Stimulated activated CD8-positive, alpha-beta memory T cell treated with anti-CD3 and anti-CD28 coated beads, Interleukin-7, amount 100 ng/mL, for 4 hours (primary cell): ENCODE results near the gene UBAP2L.
"Not testable (repeated sequence)": the region's sequence is repeated elsewhere in the genome, so short reads cannot be mapped to it uniquely, and the experiment has no call there.

ENCODE experiments used
- DNase-seq, 2 donors: peaks; one replicate each; pipeline ENCODE4 v3.0.0-alpha.2; 2020; ENCODE audit warnings: low read depth in 2 of 2

Gene UBAP2L

DNA sequence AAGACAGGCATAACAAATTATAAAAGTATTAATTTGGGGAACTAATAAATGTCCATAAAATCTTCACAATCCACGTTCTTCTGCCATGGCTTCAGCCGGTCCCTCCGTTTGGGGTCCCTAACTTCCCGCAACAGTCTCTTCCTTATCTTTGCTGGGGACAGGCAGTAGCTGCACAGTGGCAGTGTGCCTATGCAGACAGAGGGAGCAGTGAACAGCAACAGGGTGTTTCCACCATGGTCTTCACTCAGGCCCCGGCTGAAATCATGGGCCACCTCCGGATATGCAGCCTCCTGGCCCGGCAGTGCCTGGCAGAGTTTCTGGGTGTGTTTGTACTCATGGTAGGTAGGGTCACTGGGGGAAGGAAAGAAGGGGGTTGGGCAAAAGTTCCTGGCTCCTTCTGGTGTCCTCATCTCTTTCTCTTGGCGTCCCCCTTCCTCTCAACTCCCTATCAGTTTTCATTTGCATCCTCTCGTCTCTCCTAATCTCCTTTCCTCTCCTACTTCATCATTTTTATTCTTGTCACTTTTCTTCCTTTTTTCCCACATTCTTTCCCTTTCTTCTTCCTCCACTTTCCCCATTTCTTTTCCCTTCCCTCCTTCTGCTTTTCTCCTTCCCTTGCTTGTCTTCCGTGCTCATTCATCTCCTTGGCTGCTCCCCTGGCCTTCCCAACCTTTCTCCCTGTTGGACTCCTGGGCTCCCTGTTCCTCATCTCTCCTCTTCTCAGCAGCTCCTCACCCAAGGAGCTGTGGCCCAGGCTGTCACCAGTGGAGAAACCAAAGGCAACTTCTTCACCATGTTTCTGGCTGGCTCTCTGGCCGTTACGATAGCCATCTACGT, 91.7 kb downstream of the UBAP2L start:
- DNase-seq: not testable (repeated sequence)

DNA sequence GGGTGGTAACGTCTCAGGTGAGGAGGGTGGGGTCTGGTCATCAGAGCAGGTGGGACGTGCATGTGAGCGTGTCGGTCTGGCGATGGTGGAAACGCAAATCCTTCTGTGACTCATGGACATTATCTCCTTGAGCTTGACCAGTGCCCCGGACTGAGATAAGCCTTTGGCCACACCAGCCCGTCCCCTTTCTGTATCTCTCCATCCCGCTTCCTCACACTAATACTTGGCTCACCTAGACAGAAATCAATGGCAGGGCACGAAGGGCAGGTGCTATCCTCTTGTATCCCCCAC, 92.3 kb downstream of the UBAP2L start:
- no peak for DNase-seq

DNA sequence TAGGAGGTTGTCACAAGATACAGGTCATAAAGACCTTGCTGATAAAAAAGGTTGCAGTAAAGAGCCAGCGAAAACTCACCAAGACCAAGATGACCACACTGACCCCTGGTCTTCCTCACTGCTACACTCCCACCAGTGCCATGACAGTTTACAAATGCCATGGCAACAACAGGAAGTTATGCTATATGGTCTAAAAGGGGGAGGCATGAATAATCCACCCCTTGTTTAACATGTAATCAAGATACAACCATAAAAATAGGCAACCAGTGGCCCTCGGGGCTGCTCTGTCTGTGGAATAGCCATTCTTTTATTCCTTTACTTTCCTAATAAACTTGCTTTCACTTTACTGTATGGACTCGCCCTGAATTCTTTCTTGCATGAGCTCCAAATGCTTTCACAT, 93.5 kb downstream of the UBAP2L start:
- DNase-seq: not testable (repeated sequence)

DNA sequence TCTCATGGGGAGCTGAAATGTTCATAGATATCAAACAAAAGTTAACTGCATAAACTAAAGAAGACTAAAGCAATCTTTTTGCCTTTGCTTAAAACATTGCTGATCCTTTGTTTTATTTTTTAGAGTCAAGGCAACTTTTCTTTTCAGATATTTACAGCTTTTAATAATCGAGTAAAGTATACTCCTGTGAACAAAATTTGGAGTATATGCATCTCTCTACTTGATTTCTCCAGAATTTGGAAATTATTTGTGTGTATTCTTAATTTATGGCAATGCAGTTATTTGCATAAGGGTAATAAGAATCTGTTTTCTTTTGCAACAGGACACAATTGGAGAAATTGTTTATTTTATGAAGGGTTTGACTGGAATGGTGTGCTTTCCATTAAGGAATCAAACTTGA, 95.9 kb downstream of the UBAP2L start:
- DNase-seq: no peak

DNA sequence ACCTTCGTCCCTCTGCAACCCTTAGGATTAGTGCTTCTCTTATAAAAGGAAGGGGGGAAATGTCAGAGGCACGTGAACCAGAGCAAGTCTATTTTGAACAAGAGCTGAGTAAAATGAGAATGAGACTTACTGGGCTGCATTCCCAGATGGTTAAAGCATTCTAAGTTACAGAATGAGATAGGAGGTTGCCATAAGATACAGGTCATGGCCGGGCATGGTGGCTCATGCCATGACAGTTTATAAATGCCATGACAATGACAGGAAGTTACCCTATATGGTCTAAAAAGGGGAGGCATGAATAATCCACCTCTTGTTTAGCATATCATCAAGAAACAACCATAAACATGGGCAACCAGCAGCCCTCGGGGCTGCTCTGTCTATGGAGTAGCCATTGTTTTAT, 97.6 kb downstream of the UBAP2L start:
- DNase-seq: no peak
